Endothelial cell of umbilical vein (primary cell): ENCODE results near the gene COPE. TPM values are rescaled to one million over a fixed set of nuclear protein-coding genes. Genes with fewer than 3 reads are reported as not detected.

ENCODE experiments used
- BruUV-seq: library from RNA; stranded (reverse); fragments of 400-500 nt; replicated peaks from 2 replicates; lab custom pipeline; 2021; lab: Mats Ljungman, UMichigan
- CTCF ChIA-PET: fragments of 300-600, 350-600 bp; sonication (Branson Sonifier 250); formaldehyde crosslinking; loops from one replicate; lab custom pipeline; 2021; ENCODE audit warnings: antibody characterized with exemption, inconsistent platforms; lab: Charles Lee
- POLR2A ChIA-PET: fragments of 300-600, 350-600 bp; sonication (Branson Sonifier 250); formaldehyde crosslinking; loops from one replicate; lab custom pipeline; 2021; ENCODE audit warnings: antibody characterized with exemption, inconsistent platforms; lab: Charles Lee
- DNase-seq: peaks from one replicate; pipeline ENCODE4 v3.0.0-alpha.2; 2011; ENCODE audit warnings: low read depth, low spot score
- FAIRE-seq: peaks from 2 replicates; lab custom pipeline; 2011; peaks lifted over from hg19 to GRCh38; lab: Jason Lieb, UNC
- H2AFZ ChIP-seq: 2 replicates; pipeline ENCODE4 v1.6.0; 2012; ENCODE audit warnings: low read depth, low read length, control low read depth, inconsistent platforms
- H3K27ac ChIP-seq: 2 replicates; pipeline ENCODE4 v1.5.1; 2011; ENCODE audit warnings: low read depth, mild to moderate bottlenecking, control low read depth, low read length, moderate library complexity; ENCODE audit not compliant: insufficient read depth
- H3K27me3 ChIP-seq, 2 experiments: 2 replicates each; pipeline versions ENCODE4 v1.6.0 to v1.6.1; 2011; ENCODE audit warnings: low read length in 2 of 2, mixed read lengths in 1 of 2; ENCODE audit not compliant: control insufficient read depth in 2 of 2, insufficient read depth in 2 of 2
- H3K36me3 ChIP-seq, 2 experiments: 2 replicates in 1 of 2; 3 replicates in 1 of 2; pipeline ENCODE4 v1.5.1; 2011; ENCODE audit warnings: low read length in 2 of 2, mild to moderate bottlenecking in 1 of 2, moderate library complexity in 1 of 2; ENCODE audit not compliant: control insufficient read depth in 2 of 2, insufficient read depth in 2 of 2; ENCODE audit errors: extremely low read depth in 1 of 2
- H3K4me1 ChIP-seq: 3 replicates; pipeline ENCODE4 v1.5.1; 2011; ENCODE audit warnings: mild to moderate bottlenecking, low read length; ENCODE audit not compliant: control insufficient read depth, insufficient read depth; ENCODE audit errors: extremely low read depth
- H3K4me2 ChIP-seq: 2 replicates; pipeline ENCODE4 v1.6.1; 2011; ENCODE audit warnings: low read length, control low read depth, mixed read lengths; ENCODE audit not compliant: insufficient read depth
- H3K4me3 ChIP-seq, 3 experiments: fragments of 200-600 bp in 1 of 3; sonication (generic), shearing (Covaris generic) in 1 of 3; replicated peaks in 1 of 3; 2 replicates each; pipeline ENCODE4 v1.5.1; 2011 to 2016; ENCODE audit warnings: control low read depth in 3 of 3, low read length in 3 of 3, mild to moderate bottlenecking in 2 of 3, inconsistent platforms in 1 of 3, low read depth in 1 of 3, moderate library complexity in 1 of 3; ENCODE audit not compliant: insufficient read depth in 1 of 3
- H3K79me2 ChIP-seq: 2 replicates; pipeline ENCODE4 v1.6.0; 2012; ENCODE audit warnings: low read length, inconsistent platforms; ENCODE audit not compliant: control insufficient read depth, insufficient read depth
- H3K9ac ChIP-seq: replicated peaks from 2 replicates; pipeline ENCODE3; 2011; ENCODE audit warnings: low read length, control low read depth; ENCODE audit not compliant: insufficient read depth; ENCODE audit errors: extremely low read depth
- H3K9me1 ChIP-seq: replicated peaks from 3 replicates; pipeline ENCODE4 v1.6.0; 2011; ENCODE audit warnings: mild to moderate bottlenecking, low read length; ENCODE audit not compliant: control insufficient read depth, insufficient read depth; ENCODE audit errors: extremely low read depth
- H3K9me3 ChIP-seq: replicated peaks from 2 replicates; pipeline ENCODE4 v1.5.1; 2012; ENCODE audit warnings: low read length, inconsistent platforms; ENCODE audit not compliant: control insufficient read depth, insufficient read depth
- H4K20me1 ChIP-seq: replicated peaks from 2 replicates; pipeline ENCODE3; 2011; ENCODE audit warnings: mild to moderate bottlenecking, low read length; ENCODE audit not compliant: control insufficient read depth, insufficient read depth; ENCODE audit errors: extremely low read depth
- CTCF ChIP-seq, 2 donors: IDR thresholded peaks; 1 replicate in 1 of 2; 2 replicates in 1 of 2; pipeline ENCODE4 v1.5.1; 2011; ENCODE audit warnings: low read length in 2 of 2, mild to moderate bottlenecking in 2 of 2, moderate library complexity in 2 of 2, control low read depth in 1 of 2, inconsistent platforms in 1 of 2, low read depth in 1 of 2; ENCODE audit not compliant: insufficient read depth in 1 of 2; ENCODE audit errors: extremely low read depth in 1 of 2
- EZH2 ChIP-seq: IDR thresholded peaks from 2 replicates; pipeline ENCODE4 v1.6.1; 2012; ENCODE audit warnings: borderline replicate concordance, low read depth, mild to moderate bottlenecking, moderate library complexity, low read length, inconsistent platforms; ENCODE audit not compliant: severe bottlenecking
- FOS ChIP-seq: IDR thresholded peaks from 2 replicates; pipeline ENCODE4 v1.6.1; 2011; ENCODE audit warnings: mild to moderate bottlenecking, low read length, moderate library complexity, borderline replicate concordance; ENCODE audit not compliant: insufficient read depth
- GATA2 ChIP-seq: IDR thresholded peaks from 2 replicates; pipeline ENCODE4 v1.7.0; 2011; ENCODE audit warnings: low read depth, mild to moderate bottlenecking, moderate library complexity, mixed read lengths, low read length; ENCODE audit not compliant: insufficient read length, insufficient read depth
- JUN ChIP-seq: IDR thresholded peaks from 2 replicates; pipeline ENCODE4 v1.6.1; 2011; ENCODE audit warnings: borderline replicate concordance, low read depth; ENCODE audit not compliant: insufficient read length, insufficient read depth
- MAX ChIP-seq: IDR thresholded peaks from 2 replicates; pipeline ENCODE4 v1.6.1; 2011; ENCODE audit not compliant: insufficient read depth, insufficient read length
- MYC ChIP-seq: IDR thresholded peaks from one replicate; pipeline ENCODE4 v1.6.1; 2011; ENCODE audit warnings: mild to moderate bottlenecking, low read depth, low read length
- POLR2A ChIP-seq: IDR thresholded peaks from 2 replicates; pipeline ENCODE4 v1.6.1; 2012; ENCODE audit warnings: low read depth, mild to moderate bottlenecking, control low read depth, low read length
- POLR2AphosphoS5 ChIP-seq: IDR thresholded peaks from 2 replicates; pipeline ENCODE4 v1.6.1; 2012; ENCODE audit warnings: low read depth, mild to moderate bottlenecking, control low read depth, low read length, moderate library complexity; ENCODE audit not compliant: insufficient read depth
- dilution Hi-C: fragments of 300-500 bp; cut with MboI; formaldehyde crosslinking; loops from one replicate; pipeline ENCODE4 v1.15.0; 2019; ENCODE audit warnings: low sequenced_read_pairs; ENCODE audit not compliant: extremely low pct_ligation_motif_present
- intact Hi-C: fragments of 100-400 bp; cut with micrococcal nuclease; formaldehyde crosslinking; loops from one replicate; pipeline ENCODE4 v1.10.0; 2022
- polyA plus RNA-seq, 4 experiments: library from polyadenylated mRNA; depleted of rRNA in 3 of 4; stranded (reverse) in 3 of 4; unstranded in 1 of 4; fragments of >200 nt; gene quantifications; 2 replicates each; pipeline versions ENCODE4 v1.2.1 to v1.2.3, GENCODE V29; 2011 to 2012; ENCODE audit warnings: missing spikeins in 1 of 4
- total RNA-seq: library from RNA; stranded (reverse); gene quantifications from 2 replicates; pipeline ENCODE4 v1.2.3, GENCODE V29; 2021

The COPE gene
- total and polyA plus RNA-seq, 2 donors (not counting 3 experiments of a cell fraction or from before 2014, with no cell fraction given) = 252 to 407 TPM

GRCh38 chr19:18966307-18966706 is 47.1 kb upstream of the COPE start:
- no peaks in the 10 kb centered on the region for H3K79me2 ChIP-seq
- H3K4me1 ChIP-seq = peaks cover 22% of the 10 kb centered on the region
- no TSS peak for BruUV-seq
- ChIA-PET POLR2A (interaction anchor here (0.6 kb wide), 1 partner anchor 13 kb away, joined by 3 read pairs; no protein-coding TSS in a partner anchor), CTCF (interaction anchor here (2.7 to 3.1 kb wide), 2 partner anchors 9 to 21 kb away, joined by 13 to 14 read pairs; no protein-coding TSS in a partner anchor)
- H3K9me1 ChIP-seq = no peaks in the 10 kb centered on the region
- TF ChIP-seq MAX (no peak), MYC (no peak), POLR2A (no peak), EZH2 (no peak), GATA2 (no peak), POLR2AphosphoS5 (no peak), FOS (no peak), JUN (no peak), CTCF (IDR thresholded peaks at IDR 0.05; ENCODE audit: extremely low read depth in 1 of 2, insufficient read depth in 1 of 2, low read depth in 1 of 2, low read length in 2 of 2) (no peak)
- no peak overlapping the region for H3K27ac ChIP-seq
- no peak for DNase-seq
- no peak overlapping the region for H3K9ac ChIP-seq
- no peak for FAIRE-seq
- H3K4me2 ChIP-seq = no peak overlapping the region
- H3K9me3 ChIP-seq = no peaks in the 10 kb centered on the region
- dilution Hi-C loops (no loop called here), intact Hi-C loops (no loop called here)
- H3K27me3 ChIP-seq = no peaks in the 10 kb centered on the region
- no peak overlapping the region for H3K4me3 ChIP-seq
- H3K36me3 ChIP-seq = no peaks in the 10 kb centered on the region
- no peak overlapping the region for H2AFZ ChIP-seq
- H4K20me1 ChIP-seq = no peaks in the 10 kb centered on the region
